HEK293 (cell line): ENCODE data around the gene NCDN.

ENCODE experiments used
- CTCF ChIA-PET: fragments of 350-600 bp; formaldehyde crosslinking; extraction: SDS; loops from one replicate; lab custom pipeline; 2021; ENCODE audit warnings: antibody characterized with exemption; lab: Yijun Ruan, JAX
- POLR2A ChIA-PET: fragments of 300-600 bp; formaldehyde crosslinking; extraction: SDS; loops from one replicate; lab custom pipeline; 2020; ENCODE audit warnings: antibody characterized with exemption, inconsistent platforms; lab: Yijun Ruan, JAX
- H3K27ac ChIP-seq: fragments of 200-500 bp; sonication (Bioruptor generic); 2 replicates; pipeline ENCODE4 v1.5.1; 2014; ENCODE audit warnings: low read depth, low read length, control low read depth, inconsistent platforms; ENCODE audit errors: extremely low read depth
- H3K36me3 ChIP-seq, 2 experiments: fragments of 200-500 bp in 1 of 2; sonication (Bioruptor generic) in 1 of 2; 1 replicate in 1 of 2; 2 replicates in 1 of 2; pipeline ENCODE4 v1.5.1; 2014 to 2017; ENCODE audit warnings: inconsistent platforms in 2 of 2, low read length in 2 of 2; ENCODE audit not compliant: control insufficient read depth in 2 of 2, insufficient read depth in 1 of 2
- H3K4me1 ChIP-seq: fragments of 200-500 bp; sonication (Bioruptor generic); 2 replicates; pipeline ENCODE4 v1.5.1; 2014; ENCODE audit warnings: mild to moderate bottlenecking, low read length, inconsistent platforms; ENCODE audit not compliant: control insufficient read depth, insufficient read depth
- H3K4me3 ChIP-seq: 2 replicates; pipeline ENCODE4 v1.5.1; 2011; ENCODE audit warnings: low read depth, mild to moderate bottlenecking, control low read depth, low read length, moderate library complexity
- H3K9me3 ChIP-seq: fragments of 200-500 bp; sonication (Bioruptor generic); 2 replicates; pipeline ENCODE4 v1.5.1; 2014; ENCODE audit warnings: low read depth, low read length, inconsistent platforms; ENCODE audit not compliant: control insufficient read depth, insufficient read depth
- INSM2 ChIP-seq: fragments of 450-650 bp; formaldehyde crosslinking; IDR thresholded peaks from 2 replicates; pipeline ENCODE4 v1.5.1; 2016; ENCODE audit warnings: missing biosample characterization, missing genetic modification characterization
- ZBTB17 ChIP-seq: fragments of 450-650 bp; formaldehyde crosslinking; IDR thresholded peaks from 2 replicates; pipeline ENCODE4 v1.5.1; 2016; ENCODE audit warnings: missing biosample characterization, missing genetic modification characterization
- ZNF121 ChIP-seq: fragments of 450-650 bp; formaldehyde crosslinking; IDR thresholded peaks from 2 replicates; pipeline ENCODE4 v1.5.1; 2016; ENCODE audit warnings: missing biosample characterization, missing genetic modification characterization
- ZNF132 ChIP-seq: fragments of 450-650 bp; formaldehyde crosslinking; IDR thresholded peaks from 2 replicates; pipeline ENCODE4 v1.5.1; 2017; ENCODE audit warnings: missing biosample characterization, missing genetic modification characterization, borderline replicate concordance
- ZNF202 ChIP-seq: fragments of 450-650 bp; formaldehyde crosslinking; IDR thresholded peaks from 2 replicates; pipeline ENCODE4 v1.5.1; 2016; ENCODE audit warnings: missing biosample characterization, missing genetic modification characterization, borderline replicate concordance
- ZNF324 ChIP-seq: fragments of 450-650 bp; formaldehyde crosslinking; IDR thresholded peaks from 2 replicates; pipeline ENCODE4 v1.5.1; 2016; ENCODE audit warnings: missing biosample characterization, missing genetic modification characterization
- ZNF350 ChIP-seq: fragments of 450-650 bp; formaldehyde crosslinking; IDR thresholded peaks from 2 replicates; pipeline ENCODE4 v1.5.0; 2017; ENCODE audit warnings: missing biosample characterization, mild to moderate bottlenecking, missing genetic modification characterization
- ZNF530 ChIP-seq: fragments of 450-650 bp; formaldehyde crosslinking; IDR thresholded peaks from 2 replicates; pipeline ENCODE4 v1.5.1; 2016; ENCODE audit warnings: low read depth, missing biosample characterization, missing genetic modification characterization
- ZNF580 ChIP-seq: fragments of 450-650 bp; formaldehyde crosslinking; IDR thresholded peaks from 2 replicates; pipeline ENCODE4 v1.5.1; 2016; ENCODE audit warnings: missing biosample characterization, missing genetic modification characterization
- ZSCAN18 ChIP-seq: fragments of 450-650 bp; formaldehyde crosslinking; IDR thresholded peaks from 2 replicates; pipeline ENCODE4 v1.5.1; 2016; ENCODE audit warnings: missing biosample characterization, missing genetic modification characterization
- ZSCAN4 ChIP-seq: fragments of 450-650 bp; formaldehyde crosslinking; IDR thresholded peaks from 2 replicates; pipeline ENCODE4 v1.5.1; 2017; ENCODE audit warnings: missing biosample characterization, missing genetic modification characterization

The NCDN gene

GRCh38 chr1:35605071-35605866 lies 47.7 kb downstream of the NCDN start (continued):
- TF ChIP-seq ZNF324 (tag by site-specific recombination) = no peak
- TF ChIP-seq ZSCAN18 (tag by site-specific recombination) = no peak
- no peak for TF ChIP-seq ZBTB17 (tag by site-specific recombination)

- Histone ChIP-seq H3K27ac (no peak overlapping the region), H3K4me1 (no peaks in the 10 kb centered on the region), H3K9me3 (no peaks in the 10 kb centered on the region), H3K4me3 (no peak overlapping the region), H3K36me3 (peaks cover 47 to 95% of the 10 kb centered on the region in 2 experiments)
- CTCF ChIA-PET = interaction anchor here (0.6 to 1.0 kb wide), 3 partner anchors 121 to 739 kb away, joined by 3 to 5 read pairs (median 4); no protein-coding TSS in a partner anchor
- POLR2A ChIA-PET = no interaction called here
- no peak for TF ChIP-seq ZNF132 (tag by site-specific recombination)
- no peak for TF ChIP-seq ZNF202 (tag by site-specific recombination)
- TF ChIP-seq ZSCAN4 (tag by site-specific recombination) = no peak
- no peak for TF ChIP-seq ZNF350 (tag by site-specific recombination)
- TF ChIP-seq ZNF580 (tag by site-specific recombination) = no peak
Observed at GRCh38 chr1:35605867-35606182, 48.2 kb downstream of the NCDN start.

- Histone ChIP-seq H3K4me1 (no peaks in the 10 kb centered on the region), H3K27ac (no peak overlapping the region)
- POLR2A ChIA-PET = no interaction called here
- TF ChIP-seq ZNF121 (tag by site-specific recombination) (peak; percentile 64; the same call in 1 of the 2 replicates), ZNF530 (tag by site-specific recombination) (no peak)
- TF ChIP-seq, all 188 proteins: peak for 1
- Histone ChIP-seq H3K4me3 (no peak overlapping the region), H3K36me3 (peaks cover 20 to 96% of the 10 kb centered on the region in 2 experiments), H3K9me3 (no peaks in the 10 kb centered on the region)
- CTCF ChIA-PET = interaction anchor here (1.2 kb wide), 1 partner anchor 103 kb away, joined by 4 read pairs; no protein-coding TSS in a partner anchor
Observed at GRCh38 chr1:35611655-35612054, 54.1 kb downstream of the NCDN start.

GRCh38 chr1:35615440-35615839 lies 57.8 kb downstream of the NCDN start:
- TF ChIP-seq ZNF324 (tag by site-specific recombination) (no peak), INSM2 (tag by site-specific recombination) (no peak)
- POLR2A ChIA-PET = no interaction called here
- Histone ChIP-seq H3K9me3 (no peaks in the 10 kb centered on the region), H3K36me3 (peaks cover 2 to 86% of the 10 kb centered on the region in 2 experiments; a peak in 2 of 3 replicates), H3K4me1 (no peaks in the 10 kb centered on the region), H3K27ac (no peak overlapping the region), H3K4me3 (no peak overlapping the region)
- CTCF ChIA-PET = no interaction called here
